Measurements from ENCODE around the gene SLC26A8.
"Not testable (repeated sequence)": the region's sequence is repeated elsewhere in the genome, so short reads cannot be mapped to it uniquely, and the experiment has no call there.

Gene SLC26A8

DNA sequence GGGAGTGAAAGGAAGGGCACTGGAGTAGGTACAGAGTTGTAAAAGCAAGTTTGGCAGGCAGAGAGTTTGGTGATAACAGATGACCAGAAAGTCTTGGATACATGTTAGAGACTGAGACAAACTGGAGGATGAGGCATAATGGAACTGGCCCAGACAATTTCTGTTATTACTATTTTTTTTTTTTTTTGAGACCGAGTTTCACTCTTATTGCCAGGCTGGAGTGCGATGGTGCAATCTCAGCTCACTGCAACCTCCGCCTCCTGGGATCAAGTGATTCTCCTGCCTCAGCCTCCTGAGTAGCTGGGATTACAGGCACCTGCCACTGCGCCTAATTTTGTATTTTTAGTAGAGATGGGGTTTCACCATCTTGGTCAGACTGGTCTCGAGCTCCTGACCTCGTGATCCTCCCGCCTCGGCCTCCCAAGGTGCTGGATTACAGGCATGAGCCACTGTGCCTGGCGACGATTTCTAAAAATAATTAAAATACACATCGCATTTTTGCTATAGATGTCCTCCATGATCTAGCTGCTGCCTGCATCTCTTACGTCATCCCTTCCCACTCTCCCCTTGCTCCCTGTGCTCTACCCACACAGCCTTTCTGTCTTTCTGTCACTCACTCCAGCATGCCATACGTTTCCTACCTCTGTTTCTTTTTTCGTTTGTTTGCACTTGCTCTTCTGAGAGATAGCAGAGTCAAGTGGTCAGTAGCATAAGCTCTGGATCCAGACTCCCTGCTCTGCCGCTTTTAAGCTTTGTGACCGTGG, 26.7 kb upstream of the SLC26A8 start:
- no peak for DNase-seq

GRCh38 chr6:36050305-36050704, 25.9 kb upstream of the SLC26A8 start:
- no peak for DNase-seq

DNA sequence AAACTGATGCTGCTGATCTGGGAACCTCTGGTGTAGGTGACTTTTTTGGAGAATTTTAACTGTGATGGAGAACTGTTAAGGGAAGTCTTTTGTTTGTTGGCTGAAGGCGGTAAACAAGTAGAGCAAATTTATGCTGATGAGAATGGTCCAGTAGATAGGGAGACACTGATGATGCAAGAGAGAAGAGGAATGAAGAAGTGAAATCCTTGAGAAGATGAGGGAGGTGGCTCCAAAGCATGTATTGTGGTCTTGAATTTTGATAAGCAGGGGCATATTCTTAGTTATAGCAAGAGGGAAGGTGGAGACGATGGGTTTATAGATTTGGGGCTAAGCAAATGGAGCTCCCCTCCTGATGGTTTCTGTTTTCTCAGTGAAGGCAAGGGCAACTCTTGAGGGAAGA, 25.1 kb upstream of the SLC26A8 start:
- no peak for DNase-seq

DNA sequence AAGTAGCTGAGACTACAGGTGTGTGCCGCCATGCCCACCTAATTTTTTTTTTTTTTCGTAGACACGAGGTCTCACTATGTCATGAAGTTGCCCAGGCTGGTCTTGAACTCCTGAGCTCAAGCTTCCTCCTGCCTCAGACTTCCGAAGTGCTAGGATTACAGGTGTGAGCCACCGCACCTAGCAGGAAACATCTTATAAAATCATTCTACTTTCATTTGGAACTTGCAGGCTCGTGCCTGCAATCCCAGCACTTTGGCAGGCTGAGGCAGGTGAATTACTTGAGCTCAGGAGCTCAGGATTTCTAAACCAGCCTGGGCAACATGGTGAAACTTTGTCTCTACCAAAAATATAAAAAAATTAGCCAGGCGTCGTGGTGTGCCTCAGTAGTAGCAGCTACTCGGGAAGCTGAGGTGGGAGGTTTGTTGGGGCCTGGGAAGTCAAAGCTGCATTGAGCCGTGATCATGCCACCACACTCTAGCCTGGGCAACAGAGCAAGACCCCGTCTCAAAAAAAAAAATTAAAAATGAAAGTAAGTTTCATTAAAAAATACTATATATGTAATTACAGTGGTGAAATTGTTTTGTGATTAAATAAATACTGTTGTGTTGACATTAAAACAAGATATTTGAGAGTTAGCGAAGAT, 18.3 kb upstream of the SLC26A8 start:
- DNase-seq = no peak

DNA sequence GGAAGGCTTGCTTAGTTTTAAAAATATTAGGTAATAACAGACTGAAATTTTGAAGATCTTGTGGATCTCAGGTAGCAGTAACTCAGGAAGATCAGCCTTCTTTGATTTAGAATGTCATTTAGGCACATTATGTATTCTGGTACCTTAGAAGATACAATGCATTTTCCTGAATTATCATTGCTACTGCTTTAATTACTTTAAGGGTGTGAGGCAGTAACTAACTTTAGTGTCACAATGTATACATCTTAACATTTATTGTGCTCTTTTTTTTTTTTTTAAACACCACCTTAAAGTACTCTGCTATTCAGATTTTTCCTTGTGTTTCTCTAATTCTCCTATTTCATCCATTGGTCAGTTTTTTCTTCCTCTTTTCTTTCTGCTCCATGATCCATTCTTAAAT, 16.5 kb upstream of the SLC26A8 start:
- DNase-seq = no peak

GRCh38 chr6:36039112-36039511, 14.7 kb upstream of the SLC26A8 start:
- DNase-seq = no peak

- DNase-seq = no peak
These were observed 13.9 kb upstream of the SLC26A8 start for GRCh38 chr6:36038120-36038876.

- no peak for DNase-seq
These were observed 10.8 kb upstream of the SLC26A8 start for GRCh38 chr6:36035225-36035624.

DNA sequence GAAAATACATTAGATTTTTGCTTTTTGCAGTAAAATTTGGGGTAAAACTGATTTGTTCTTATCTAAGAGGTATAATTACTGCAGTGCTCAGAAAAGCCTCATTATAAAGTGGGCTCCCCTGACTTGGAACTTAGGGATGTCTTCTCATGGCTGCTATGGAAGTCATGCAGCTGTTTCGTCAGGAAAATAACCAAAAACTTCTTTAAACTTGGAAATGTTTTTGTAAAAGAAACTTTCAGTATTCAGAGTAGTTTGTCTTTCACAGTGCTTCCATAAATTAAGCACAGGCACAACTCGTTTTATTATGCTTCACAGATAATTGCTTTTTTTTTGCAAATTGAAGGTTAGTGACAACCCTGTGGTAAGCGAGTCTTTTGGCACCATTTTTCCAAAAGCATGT, 10.0 kb upstream of the SLC26A8 start:
- no peak for DNase-seq

- DNase-seq = no peak
These were observed 9.5 kb upstream of the SLC26A8 start for GRCh38 chr6:36033935-36034334.

DNA sequence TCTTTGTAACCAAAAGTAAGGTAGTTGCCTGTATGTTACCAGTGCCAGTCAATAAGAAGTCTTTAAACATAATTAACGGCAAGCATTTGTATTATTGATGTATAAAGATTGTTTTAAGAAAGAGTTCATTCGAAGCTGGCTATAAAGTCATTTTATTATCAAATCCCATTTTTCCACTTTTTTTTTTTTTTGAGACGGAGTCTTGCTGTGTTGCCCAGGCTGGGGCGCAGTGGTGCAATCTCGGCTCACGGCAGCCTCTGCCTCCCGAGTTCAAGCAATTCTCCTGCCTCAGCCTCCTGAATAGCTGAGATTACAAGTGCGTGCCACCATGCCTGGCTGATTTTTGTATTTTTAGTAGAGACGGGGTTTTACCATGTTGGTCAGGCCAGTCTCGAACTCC, 8.7 kb upstream of the SLC26A8 start:
- DNase-seq = not testable (repeated sequence)

GRCh38 chr6:36032261-36032660, 7.8 kb upstream of the SLC26A8 start:
- no peak for DNase-seq

- no peak for DNase-seq
These were observed 5.0 kb upstream of the SLC26A8 start for GRCh38 chr6:36029464-36029863.

DNA sequence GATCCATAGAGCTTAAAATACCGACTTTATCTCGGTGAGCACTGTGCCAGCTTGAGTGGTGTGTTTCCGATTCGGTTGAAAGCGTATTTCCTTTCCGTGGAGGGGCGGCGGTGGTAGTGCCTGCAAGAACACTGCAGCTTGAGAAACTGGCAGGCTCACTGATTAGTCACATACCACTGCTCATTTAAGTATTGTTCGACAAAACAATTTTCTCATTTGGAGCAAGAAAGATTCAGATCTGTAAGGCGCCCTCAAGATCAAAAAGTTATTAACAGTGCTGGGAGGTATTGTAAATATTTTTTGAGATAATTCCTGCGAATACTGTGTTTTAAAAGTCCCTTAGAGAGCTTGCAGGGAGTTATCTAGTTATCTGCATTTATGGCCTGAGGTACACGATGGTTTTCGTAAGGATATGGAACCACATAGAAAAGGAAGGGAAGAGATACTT, 4.5 kb upstream of the SLC26A8 start:
- peak; percentile 53 for DNase-seq

- DNase-seq = peak; percentile 33
These were observed 3.8 kb upstream of the SLC26A8 start for GRCh38 chr6:36028088-36028876.

- DNase-seq = peak; percentile 98
These were observed 3.2 kb upstream of the SLC26A8 start, which contains the start of gene MAPK14 for GRCh38 chr6:36027501-36028087. TSS of gene MAPK14 (plus strand) at chr6:36027808. CDS start at chr6:36028158, 350 bp downstream.

DNA sequence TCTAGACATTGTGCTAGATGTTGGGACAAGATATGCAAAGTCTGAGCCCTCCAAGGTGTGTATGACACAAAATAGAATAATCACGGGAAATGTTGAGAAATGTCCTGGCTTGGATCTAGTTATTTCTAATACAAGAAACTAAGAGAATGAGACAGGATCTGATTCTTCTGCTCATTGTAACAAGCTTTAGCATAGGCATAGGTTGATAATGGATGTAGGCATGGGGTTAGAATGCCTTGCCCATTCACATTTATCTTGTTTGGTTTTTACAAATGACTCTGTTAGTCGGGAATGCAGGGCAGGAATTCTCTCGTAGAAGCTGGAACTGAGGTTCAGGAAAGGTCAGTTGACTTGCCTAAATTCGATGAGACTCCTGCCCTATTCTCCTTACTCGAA, 1.5 kb upstream of the SLC26A8 start:
- DNase-seq = no peak

DNA sequence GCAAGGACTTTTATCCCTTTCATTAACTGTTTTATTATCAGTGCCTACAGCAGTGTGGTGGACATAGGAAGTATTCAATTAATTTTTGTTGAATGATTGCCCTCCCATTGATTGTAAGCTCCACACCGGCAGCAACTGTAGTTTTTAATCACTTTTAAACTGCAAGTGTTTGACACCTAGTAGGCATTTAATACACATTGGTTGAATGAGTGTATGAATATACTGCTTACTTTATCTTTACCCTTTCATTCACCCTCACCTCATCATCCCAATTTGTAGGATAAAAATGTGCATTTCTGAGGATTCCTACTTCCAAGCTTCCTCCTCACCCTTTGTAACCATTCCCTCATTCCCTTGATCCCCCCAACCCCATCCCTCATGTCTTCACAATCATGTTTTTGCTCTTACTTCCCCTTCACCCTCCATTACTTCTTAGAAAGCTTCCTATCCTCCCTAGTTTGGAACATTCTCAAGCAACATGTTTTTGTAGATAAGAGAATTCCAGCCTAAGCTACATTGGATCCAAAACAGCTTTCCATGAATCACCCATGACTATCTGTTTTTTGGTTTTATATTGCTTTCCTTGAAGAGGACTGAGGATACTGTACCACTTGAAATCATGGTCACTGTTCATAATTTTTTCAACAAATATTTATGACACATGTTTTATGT, 955 bp upstream of the SLC26A8 start:
- no peak for DNase-seq

DNA sequence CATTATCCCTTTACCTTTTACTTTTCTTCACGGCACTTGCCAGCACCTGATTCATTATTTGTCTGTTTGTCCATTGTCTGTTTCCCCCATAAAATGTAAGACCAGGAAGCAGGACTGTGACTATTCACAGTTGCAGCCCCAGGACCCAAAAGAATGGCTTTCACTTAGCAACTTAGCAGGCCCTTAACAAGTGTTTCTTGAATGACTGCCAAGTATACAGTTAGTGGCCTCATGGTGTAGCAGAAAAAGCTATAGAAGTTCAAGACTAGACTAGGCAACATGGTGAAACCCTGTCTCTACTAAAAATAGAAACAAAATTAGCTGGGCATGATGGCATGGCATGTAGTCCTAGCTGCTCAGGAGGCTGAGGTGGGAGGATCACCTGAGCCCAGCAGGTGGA, 4.3 kb downstream of the SLC26A8 start:
- no peak for DNase-seq

- no peak for DNase-seq
These were observed 5.3 kb downstream of the SLC26A8 start for GRCh38 chr6:36019167-36019566.

- DNase-seq = no peak
These were observed 6.1 kb downstream of the SLC26A8 start for GRCh38 chr6:36018339-36018738.

GRCh38 chr6:36015666-36016065, 8.8 kb downstream of the SLC26A8 start:
- no peak for DNase-seq
